Coronary artery (tissue), 2 donors: ENCODE results near the gene GMDS.

Experiments
- DNase-seq: peaks from one replicate; pipeline ENCODE4 v3.0.0-alpha.2; 2017; ENCODE audit warnings: low spot score
- H3K27ac ChIP-seq, 2 donors: fragments of 200-600 bp; sonication (generic); one replicate each; pipeline ENCODE4 v1.5.1; 2016 to 2019
- H3K4me3 ChIP-seq: fragments of 200-600 bp; sonication (generic); 2 replicates; pipeline ENCODE4 v1.5.1; 2016; ENCODE audit warnings: mild to moderate bottlenecking, moderate library complexity
- TF ChIP-seq, protein P1 (sequence below): fragments of 200-600 bp; sonication (generic); IDR thresholded peaks from one replicate; pipeline ENCODE4 v1.5.1; 2019; ENCODE audit warnings: antibody characterized with exemption

Gene GMDS

DNA sequence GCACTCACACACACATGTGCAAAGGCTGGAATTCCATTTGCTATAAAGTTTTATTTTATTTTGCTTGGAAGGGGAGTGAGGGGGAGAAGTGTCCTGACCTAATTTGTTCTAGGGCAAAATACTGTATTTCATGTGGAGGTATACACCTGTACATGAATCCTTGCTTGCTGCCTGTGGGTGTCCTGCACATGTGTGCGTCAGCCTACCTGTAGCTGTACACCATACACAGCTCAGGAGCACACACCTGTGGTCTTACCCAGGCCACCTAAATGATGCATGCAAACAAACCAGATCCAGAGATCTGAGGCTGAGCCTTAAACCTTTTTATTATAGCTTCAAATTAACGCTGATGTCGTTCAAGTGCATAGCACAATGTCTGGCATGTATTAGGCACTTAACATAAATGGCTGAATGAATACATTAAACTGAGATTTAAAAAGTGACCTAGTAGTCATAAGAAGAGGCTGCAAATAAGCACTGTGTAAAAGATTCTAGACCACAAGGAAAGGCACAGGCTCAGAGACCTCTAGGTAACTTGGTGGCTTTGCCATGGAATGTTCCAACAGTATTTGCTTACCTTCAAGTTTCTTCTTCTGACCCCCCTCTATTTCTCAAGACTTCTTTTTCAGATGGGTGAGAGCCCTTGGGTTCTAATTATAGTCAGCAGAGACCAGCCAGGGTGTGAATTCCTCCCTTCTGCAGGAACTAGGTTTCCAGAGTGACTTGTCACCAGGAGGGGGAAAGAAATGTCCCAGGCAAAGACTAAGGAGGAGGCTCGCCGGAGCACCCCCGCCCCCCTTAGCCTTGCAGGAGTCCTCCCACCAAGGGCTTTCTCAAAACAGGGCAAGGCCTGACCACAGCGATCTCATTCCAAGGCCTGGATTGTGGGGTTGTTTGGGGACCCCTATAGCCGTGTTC is 622.3 kb downstream of the GMDS start:
- peak; percentile 80 for DNase-seq
- peak overlapping the region; percentile 86 for H3K4me3 ChIP-seq
- peak overlapping the region; percentile 85 to 86 for H3K27ac ChIP-seq
- TF ChIP-seq, protein P1, sequence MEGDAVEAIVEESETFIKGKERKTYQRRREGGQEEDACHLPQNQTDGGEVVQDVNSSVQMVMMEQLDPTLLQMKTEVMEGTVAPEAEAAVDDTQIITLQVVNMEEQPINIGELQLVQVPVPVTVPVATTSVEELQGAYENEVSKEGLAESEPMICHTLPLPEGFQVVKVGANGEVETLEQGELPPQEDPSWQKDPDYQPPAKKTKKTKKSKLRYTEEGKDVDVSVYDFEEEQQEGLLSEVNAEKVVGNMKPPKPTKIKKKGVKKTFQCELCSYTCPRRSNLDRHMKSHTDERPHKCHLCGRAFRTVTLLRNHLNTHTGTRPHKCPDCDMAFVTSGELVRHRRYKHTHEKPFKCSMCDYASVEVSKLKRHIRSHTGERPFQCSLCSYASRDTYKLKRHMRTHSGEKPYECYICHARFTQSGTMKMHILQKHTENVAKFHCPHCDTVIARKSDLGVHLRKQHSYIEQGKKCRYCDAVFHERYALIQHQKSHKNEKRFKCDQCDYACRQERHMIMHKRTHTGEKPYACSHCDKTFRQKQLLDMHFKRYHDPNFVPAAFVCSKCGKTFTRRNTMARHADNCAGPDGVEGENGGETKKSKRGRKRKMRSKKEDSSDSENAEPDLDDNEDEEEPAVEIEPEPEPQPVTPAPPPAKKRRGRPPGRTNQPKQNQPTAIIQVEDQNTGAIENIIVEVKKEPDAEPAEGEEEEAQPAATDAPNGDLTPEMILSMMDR = no peak

DNA sequence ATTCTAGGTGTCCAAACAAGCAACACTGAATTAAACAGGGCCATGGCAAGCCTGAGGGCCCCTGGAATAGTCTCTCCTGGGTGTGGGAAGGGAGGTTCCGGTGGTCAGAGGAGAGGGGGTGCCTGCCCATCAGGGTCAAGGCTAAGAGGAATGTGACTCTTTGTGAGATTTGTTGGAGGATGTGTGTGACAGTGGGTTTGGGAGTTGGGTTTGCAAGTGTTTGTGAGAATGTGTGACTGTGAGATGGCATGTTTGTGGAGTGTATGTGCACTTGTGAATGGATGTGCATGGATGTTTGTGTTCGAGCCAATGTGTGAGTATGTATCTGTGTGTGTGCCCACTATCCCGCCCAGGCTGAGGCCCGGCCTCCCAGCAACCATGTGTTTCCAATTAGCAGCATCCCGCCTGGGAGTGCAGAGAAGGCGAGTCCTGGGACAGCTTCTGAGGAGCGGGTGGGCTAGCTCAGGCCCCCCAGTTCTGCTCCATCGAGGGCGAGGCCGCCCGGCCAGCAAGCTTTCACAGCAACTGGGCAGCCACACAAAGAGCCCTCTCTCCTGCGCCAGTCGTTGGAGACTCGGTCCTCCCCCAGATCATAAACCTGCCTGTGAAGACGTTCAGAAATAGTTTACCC is 623.1 kb downstream of the GMDS start:
- Histone ChIP-seq H3K4me3 (peak overlapping the region; percentile 86), H3K27ac (peak overlapping the region; percentile 85 to 86)
- TF ChIP-seq, protein P1 = no peak
- DNase-seq = peak; percentile 74

DNA sequence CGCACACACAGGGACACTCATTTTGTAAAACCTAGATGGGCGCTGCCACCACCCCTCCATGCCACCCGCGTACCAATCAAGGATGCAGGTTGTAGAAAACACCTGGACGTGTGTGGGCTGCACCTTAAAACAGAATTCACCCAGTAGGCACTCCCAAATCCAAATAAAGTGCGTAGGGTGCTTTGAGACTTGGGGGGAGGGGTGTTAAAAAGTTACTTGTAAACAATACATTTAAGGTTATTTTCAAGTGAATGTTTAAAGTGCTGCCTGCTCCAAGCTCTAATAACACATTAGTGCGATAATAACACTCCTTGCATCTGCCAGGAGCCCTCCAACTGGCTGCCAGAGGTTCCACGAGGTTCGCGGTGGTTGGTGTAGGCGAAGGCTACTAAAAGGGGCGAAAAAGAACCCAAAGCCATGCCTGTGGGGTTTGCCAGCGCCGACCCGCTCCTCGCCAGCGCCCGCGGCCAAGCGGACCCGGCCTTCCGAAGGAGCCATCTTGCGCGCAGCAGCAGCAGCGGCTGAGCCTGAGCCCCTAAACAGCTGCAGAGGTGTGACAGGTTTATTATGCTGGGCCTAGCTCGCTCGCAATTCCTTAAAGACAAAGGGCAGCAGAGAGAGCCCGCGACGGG is 624.2 kb downstream of the GMDS start:
- Histone ChIP-seq H3K4me3 (peak overlapping the region; percentile 97), H3K27ac (peak overlapping the region; percentile 85 to 86)
- peak; percentile 71 for DNase-seq
- TF ChIP-seq, protein P1 = no peak

DNA sequence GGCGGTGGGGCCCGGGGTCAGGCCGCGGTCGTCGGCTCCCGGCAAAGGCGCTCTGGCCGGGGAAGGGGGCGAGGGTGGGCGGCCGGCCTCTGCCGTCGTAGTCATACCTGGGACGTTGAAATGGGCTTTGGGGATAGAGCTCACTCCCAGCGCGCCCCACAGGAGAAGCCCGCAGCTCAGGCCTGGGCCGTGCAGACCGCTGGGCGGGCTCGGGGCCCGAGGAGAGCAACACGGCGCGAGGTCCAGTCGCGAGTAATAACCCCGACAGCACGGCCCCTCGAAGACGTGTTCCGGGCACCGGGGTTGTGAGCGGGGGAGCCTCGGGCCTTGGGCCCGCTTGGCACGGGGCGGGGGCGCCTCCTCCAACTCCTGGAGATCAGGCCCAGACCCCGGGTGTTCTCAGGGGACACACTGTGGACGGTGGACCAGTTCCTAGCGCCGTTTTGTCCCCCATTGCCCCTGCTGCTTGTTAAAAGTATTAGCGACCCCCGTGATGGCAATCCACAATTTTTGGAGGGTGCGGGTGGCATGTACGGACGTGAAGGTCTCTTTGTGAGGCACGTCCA is 624.8 kb downstream of the GMDS start:
- H3K27ac ChIP-seq = peak overlapping the region; percentile 85 to 86
- peak overlapping the region; percentile 97 for H3K4me3 ChIP-seq
- peak; percentile 75 for DNase-seq
- TF ChIP-seq, protein P1 = no peak

DNA sequence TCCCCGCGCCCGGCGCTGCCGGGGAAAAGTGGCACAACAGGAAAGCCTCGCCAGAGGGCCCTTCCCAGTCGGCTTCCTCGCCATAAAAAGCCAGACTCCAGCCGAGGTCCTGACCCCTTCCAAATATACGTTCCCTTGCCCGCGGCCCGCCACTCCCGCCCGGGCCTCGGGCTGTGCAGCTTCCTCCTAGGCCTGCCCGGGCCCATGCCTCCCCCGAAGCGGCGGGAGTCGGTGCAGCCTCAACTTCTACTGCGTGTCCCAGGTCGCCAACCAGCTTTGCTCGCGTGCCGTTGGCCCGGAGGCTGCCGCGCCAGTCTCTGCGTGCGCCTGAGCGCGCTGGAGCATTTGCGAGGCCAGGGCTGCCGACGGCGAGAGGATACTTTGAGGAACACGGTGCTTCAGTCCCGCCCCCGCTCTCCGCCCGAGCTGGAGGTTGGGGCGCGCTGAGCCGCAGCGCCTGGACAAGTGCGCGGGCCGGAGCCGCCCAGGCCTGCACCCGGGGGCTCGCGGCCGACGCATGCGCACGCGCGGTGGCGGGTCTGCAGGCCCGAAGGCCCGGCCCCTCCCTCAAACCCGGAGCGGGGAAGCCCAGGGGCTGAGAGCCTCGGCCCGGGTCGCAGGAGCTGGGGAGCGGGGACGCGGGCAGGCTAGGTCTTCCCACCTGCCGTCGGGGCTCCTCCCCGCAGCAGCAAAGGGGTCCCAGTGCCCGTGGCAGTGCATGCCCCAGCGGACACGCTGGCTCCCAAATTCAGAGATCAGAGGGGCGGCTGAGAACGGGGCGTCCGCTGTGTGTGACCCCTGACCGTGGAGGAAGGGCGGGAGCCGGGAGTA is 625.5 kb downstream of the GMDS start:
- TF ChIP-seq, protein P1 = no peak
- Histone ChIP-seq H3K4me3 (peak overlapping the region; percentile 97), H3K27ac (peak overlapping the region; percentile 85 to 86)
- DNase-seq = peak; percentile 75

DNA sequence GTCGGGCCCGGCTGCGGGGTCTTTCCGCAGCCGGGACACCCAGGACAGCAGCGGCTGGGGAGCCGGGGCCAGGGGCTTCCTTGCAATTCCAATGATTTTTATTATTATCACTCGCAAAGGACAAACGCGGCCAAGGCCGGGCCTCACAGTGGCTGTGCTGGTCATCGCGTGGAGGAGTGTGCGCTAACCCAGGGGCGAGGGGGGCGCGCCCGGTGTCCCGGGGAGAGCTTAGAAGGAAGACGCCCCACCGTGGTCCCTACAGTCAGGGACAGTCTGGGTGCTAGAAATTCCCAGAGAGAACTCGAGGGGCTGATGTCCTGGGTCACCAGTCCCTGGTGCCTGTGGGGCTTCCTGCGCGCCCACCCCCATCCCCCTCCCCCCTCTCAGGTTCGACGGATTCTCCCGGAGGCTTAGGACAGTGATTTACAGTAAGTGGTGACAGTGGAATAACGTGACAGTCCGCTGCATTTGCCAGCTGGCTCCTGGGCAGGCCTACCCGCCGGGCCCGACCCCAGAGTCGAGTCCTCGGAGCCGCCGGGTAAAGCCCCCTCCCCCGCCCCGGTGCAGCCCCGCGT is 626.2 kb downstream of the GMDS start:
- Histone ChIP-seq H3K4me3 (peak overlapping the region; percentile 97), H3K27ac (peak overlapping the region; percentile 85 to 86)
- TF ChIP-seq, protein P1 = no peak
- peak; percentile 72 for DNase-seq
